ENCODE data around the gene NCOA1. TPM values are rescaled to one million over a fixed set of nuclear protein-coding genes. Genes with fewer than 3 reads are reported as not detected.

The NCOA1 gene
- total RNA-seq, 2 donors from 2014 or later = 44.2 to 47.1 TPM

GRCh38 chr2:24724111-24724775 is 233.2 kb downstream of the NCOA1 start:
- Mint-ChIP-seq H3K4me1 (peaks cover 12% of the 10 kb centered on the region), H3K36me3 (ENCODE audit: low read depth) (peaks cover 4% of the 10 kb centered on the region), H3K27ac (no peak overlapping the region), H3K4me3 (no peak overlapping the region), H3K27me3 (no peaks in the 10 kb centered on the region)
- no peak for DNase-seq
- no peak for ATAC-seq
- no peaks in the 10 kb centered on the region for H3K9me3 ChIP-seq (ENCODE audit: control insufficient read depth, low read length, poor library complexity, severe bottlenecking)

- no peak for ATAC-seq
- H3K36me3 Mint-ChIP-seq (ENCODE audit: low read depth) = peaks cover 4% of the 10 kb centered on the region
These were observed 234.9 kb downstream of the NCOA1 start for GRCh38 chr2:24725956-24726355.

GRCh38 chr2:24730481-24730880 is 239.4 kb downstream of the NCOA1 start:
- H3K4me1 Mint-ChIP-seq = no peaks in the 10 kb centered on the region
- DNase-seq = no peak
- no peaks in the 10 kb centered on the region for H3K27me3 Mint-ChIP-seq
- H3K36me3 Mint-ChIP-seq (ENCODE audit: low read depth) = peaks cover 4% of the 10 kb centered on the region
- no peak overlapping the region for H3K4me3 Mint-ChIP-seq
- no peak for ATAC-seq
- no peak overlapping the region for H3K27ac Mint-ChIP-seq
- H3K9me3 ChIP-seq (ENCODE audit: control insufficient read depth, low read length, poor library complexity, severe bottlenecking) = no peaks in the 10 kb centered on the region

More at GRCh38 chr2:24725956-24726355, 234.9 kb downstream of the NCOA1 start:
- Mint-ChIP-seq H3K4me1 (peaks cover 6% of the 10 kb centered on the region), H3K27me3 (no peaks in the 10 kb centered on the region), H3K27ac (no peak overlapping the region), H3K4me3 (no peak overlapping the region)
- H3K9me3 ChIP-seq (ENCODE audit: control insufficient read depth, low read length, poor library complexity, severe bottlenecking) = no peaks in the 10 kb centered on the region
- DNase-seq = no peak

DNA sequence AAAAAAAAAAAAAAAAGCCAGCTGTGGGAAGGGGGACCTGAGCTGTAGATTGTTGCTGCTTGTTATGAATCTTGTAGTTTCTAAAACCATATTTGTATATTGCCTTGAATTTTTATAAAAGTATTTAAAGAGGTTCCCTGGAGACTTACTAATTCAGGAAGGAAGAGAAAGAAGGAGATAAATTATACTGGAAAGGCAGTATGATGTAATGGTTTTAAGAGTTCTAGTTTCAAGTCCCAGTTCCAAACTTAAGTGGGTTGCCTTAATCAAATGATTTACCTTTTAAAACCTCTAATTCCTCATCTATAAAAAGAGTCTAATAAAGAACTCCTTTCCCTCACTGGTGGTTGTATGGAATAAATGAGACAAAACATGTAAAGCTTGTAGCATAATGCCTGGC is 240.0 kb downstream of the NCOA1 start:
- peaks cover 4% of the 10 kb centered on the region for H3K36me3 Mint-ChIP-seq (ENCODE audit: low read depth)
- no peaks in the 10 kb centered on the region for H3K27me3 Mint-ChIP-seq
- ATAC-seq (no peak), DNase-seq (no peak)
- no peaks in the 10 kb centered on the region for H3K9me3 ChIP-seq (ENCODE audit: control insufficient read depth, low read length, poor library complexity, severe bottlenecking)
- no peaks in the 10 kb centered on the region for H3K4me1 Mint-ChIP-seq
- no peak overlapping the region for H3K4me3 Mint-ChIP-seq
- no peak overlapping the region for H3K27ac Mint-ChIP-seq

DNA sequence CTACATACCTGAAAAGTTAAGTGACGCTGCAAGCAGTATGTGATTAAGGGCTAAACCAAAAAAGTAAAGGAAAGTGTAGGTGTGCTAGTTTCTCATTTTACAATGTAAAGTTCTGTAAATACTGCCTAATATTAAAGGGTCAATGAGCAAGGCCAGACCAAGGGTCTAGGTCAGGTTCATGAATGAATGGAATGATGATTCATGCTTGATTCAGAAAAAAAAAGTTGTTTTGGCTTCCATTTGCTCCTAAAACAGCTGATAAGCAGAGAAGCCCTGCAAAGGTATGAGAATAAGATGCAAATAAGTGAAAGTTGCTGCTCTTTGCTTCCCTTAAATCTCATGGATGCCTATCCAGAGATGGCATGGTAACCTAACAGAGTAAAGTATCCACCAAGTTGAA is 240.9 kb downstream of the NCOA1 start:
- no peaks in the 10 kb centered on the region for H3K27me3 Mint-ChIP-seq
- DNase-seq (no peak), ATAC-seq (no peak)
- H3K9me3 ChIP-seq (ENCODE audit: control insufficient read depth, low read length, poor library complexity, severe bottlenecking) = no peaks in the 10 kb centered on the region
- H3K27ac Mint-ChIP-seq = no peak overlapping the region
- H3K4me3 Mint-ChIP-seq = no peak overlapping the region
- peaks cover 2% of the 10 kb centered on the region for H3K36me3 Mint-ChIP-seq (ENCODE audit: low read depth)
- no peaks in the 10 kb centered on the region for H3K4me1 Mint-ChIP-seq

DNA sequence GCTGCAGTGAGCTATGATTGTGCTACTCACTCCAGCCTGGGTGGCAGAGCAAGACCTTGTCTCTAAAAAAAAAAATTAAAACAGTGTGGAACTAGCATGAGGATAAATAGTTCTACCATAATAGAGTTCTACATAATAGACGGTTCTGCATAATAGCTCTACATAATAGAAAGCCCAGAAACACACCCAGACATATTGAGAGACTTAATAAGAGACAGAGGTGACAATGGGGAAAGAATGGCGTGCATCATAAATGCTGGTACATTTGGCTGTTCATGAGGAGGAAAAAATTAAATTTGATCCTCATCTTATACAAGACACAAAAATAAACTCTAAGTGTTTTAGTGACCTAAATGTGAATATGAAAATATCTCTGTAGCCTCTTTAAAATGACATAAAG is 243.7 kb downstream of the NCOA1 start:
- H3K27me3 Mint-ChIP-seq = no peaks in the 10 kb centered on the region
- no peaks in the 10 kb centered on the region for H3K9me3 ChIP-seq (ENCODE audit: control insufficient read depth, low read length, poor library complexity, severe bottlenecking)
- H3K4me3 Mint-ChIP-seq = no peak overlapping the region
- no peaks in the 10 kb centered on the region for H3K36me3 Mint-ChIP-seq (ENCODE audit: low read depth)
- H3K27ac Mint-ChIP-seq = no peak overlapping the region
- no peak for ATAC-seq
- peaks cover 2% of the 10 kb centered on the region for H3K4me1 Mint-ChIP-seq
- DNase-seq = no peak

GRCh38 chr2:24739354-24740025 is 248.4 kb downstream of the NCOA1 start:
- Mint-ChIP-seq H3K4me1 (peaks cover 5% of the 10 kb centered on the region), H3K27me3 (no peaks in the 10 kb centered on the region), H3K4me3 (no peak overlapping the region), H3K36me3 (ENCODE audit: low read depth) (no peaks in the 10 kb centered on the region), H3K27ac (no peak overlapping the region)
- ATAC-seq (no peak), DNase-seq (no peak)
- H3K9me3 ChIP-seq (ENCODE audit: control insufficient read depth, low read length, poor library complexity, severe bottlenecking) = no peaks in the 10 kb centered on the region

- Mint-ChIP-seq H3K27ac (no peak overlapping the region), H3K36me3 (ENCODE audit: low read depth) (no peaks in the 10 kb centered on the region), H3K27me3 (no peaks in the 10 kb centered on the region), H3K4me3 (no peak overlapping the region), H3K4me1 (peaks cover 5% of the 10 kb centered on the region)
- no peak for ATAC-seq
- DNase-seq = no peak
- H3K9me3 ChIP-seq (ENCODE audit: control insufficient read depth, low read length, poor library complexity, severe bottlenecking) = no peaks in the 10 kb centered on the region
These were observed 249.1 kb downstream of the NCOA1 start for GRCh38 chr2:24740142-24740541.

GRCh38 chr2:24742730-24743129 is 251.7 kb downstream of the NCOA1 start:
- H3K27ac Mint-ChIP-seq = peak overlapping the region; percentile 53
- no peak overlapping the region for H3K4me3 Mint-ChIP-seq

DNA sequence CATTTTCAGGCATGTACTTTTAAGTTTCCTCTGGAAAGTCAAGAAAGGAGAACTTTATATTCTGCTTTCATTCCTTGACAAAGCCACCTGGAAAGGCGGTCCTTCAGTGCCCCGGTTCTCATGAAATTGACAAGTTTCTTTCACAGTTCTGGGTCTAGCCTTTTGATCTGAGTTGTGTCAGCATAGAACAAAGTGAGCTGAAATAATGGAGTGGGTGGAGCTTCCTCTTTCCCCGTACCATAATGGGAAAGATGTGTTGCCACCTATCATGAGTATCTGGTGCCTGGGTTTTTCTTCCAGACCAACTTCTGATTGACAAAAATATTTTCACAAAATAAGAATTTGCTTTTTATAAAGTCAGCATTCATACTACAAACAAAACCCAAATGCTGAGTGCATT is 252.9 kb downstream of the NCOA1 start:
- ATAC-seq (no peak), DNase-seq (no peak)
- Mint-ChIP-seq H3K36me3 (ENCODE audit: low read depth) (peaks cover 5% of the 10 kb centered on the region), H3K27ac (no peak overlapping the region), H3K27me3 (no peaks in the 10 kb centered on the region), H3K4me3 (no peak overlapping the region), H3K4me1 (peaks cover 8% of the 10 kb centered on the region)
- H3K9me3 ChIP-seq (ENCODE audit: control insufficient read depth, low read length, poor library complexity, severe bottlenecking) = no peaks in the 10 kb centered on the region

More at GRCh38 chr2:24742730-24743129, 251.7 kb downstream of the NCOA1 start:
- Mint-ChIP-seq H3K4me1 (peaks cover 8% of the 10 kb centered on the region), H3K36me3 (ENCODE audit: low read depth) (peaks cover 5% of the 10 kb centered on the region), H3K27me3 (no peaks in the 10 kb centered on the region)
- DNase-seq (no peak), ATAC-seq (no peak)
- no peaks in the 10 kb centered on the region for H3K9me3 ChIP-seq (ENCODE audit: control insufficient read depth, low read length, poor library complexity, severe bottlenecking)

GRCh38 chr2:24744356-24744755 is 253.3 kb downstream of the NCOA1 start:
- peaks cover 5% of the 10 kb centered on the region for H3K36me3 Mint-ChIP-seq (ENCODE audit: low read depth)
- no peak for DNase-seq
- H3K27me3 Mint-ChIP-seq = no peaks in the 10 kb centered on the region
- no peak overlapping the region for H3K4me3 Mint-ChIP-seq
- ATAC-seq = no peak
- peaks cover 11% of the 10 kb centered on the region for H3K4me1 Mint-ChIP-seq
- no peaks in the 10 kb centered on the region for H3K9me3 ChIP-seq (ENCODE audit: control insufficient read depth, low read length, poor library complexity, severe bottlenecking)
- no peak overlapping the region for H3K27ac Mint-ChIP-seq

DNA sequence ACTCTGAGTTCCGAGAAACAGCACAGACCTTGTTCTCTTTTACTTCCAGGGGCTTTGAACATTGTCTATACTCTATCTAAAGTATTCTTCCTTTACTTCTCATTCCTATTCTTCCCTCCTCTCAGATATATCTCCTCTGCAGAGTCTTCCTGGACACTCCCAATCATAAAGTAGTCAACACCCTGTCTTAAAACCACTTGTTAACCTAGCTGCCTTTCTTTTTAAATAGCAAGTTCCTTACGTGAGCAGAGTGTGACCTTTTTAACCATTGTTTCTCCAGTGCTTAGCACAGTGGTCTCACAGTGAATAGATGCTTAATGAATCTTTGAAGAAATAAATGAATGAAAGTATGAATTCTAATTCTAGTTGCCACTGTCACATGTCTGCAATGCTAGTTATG is 254.8 kb downstream of the NCOA1 start:
- ATAC-seq = no peak
- no peak for DNase-seq
- Mint-ChIP-seq H3K27me3 (no peaks in the 10 kb centered on the region), H3K4me3 (peak overlapping the region; percentile 37), H3K36me3 (ENCODE audit: low read depth) (peaks cover 7% of the 10 kb centered on the region), H3K4me1 (peaks cover 11% of the 10 kb centered on the region), H3K27ac (peak overlapping the region; percentile 21)
- no peaks in the 10 kb centered on the region for H3K9me3 ChIP-seq (ENCODE audit: control insufficient read depth, low read length, poor library complexity, severe bottlenecking)

DNA sequence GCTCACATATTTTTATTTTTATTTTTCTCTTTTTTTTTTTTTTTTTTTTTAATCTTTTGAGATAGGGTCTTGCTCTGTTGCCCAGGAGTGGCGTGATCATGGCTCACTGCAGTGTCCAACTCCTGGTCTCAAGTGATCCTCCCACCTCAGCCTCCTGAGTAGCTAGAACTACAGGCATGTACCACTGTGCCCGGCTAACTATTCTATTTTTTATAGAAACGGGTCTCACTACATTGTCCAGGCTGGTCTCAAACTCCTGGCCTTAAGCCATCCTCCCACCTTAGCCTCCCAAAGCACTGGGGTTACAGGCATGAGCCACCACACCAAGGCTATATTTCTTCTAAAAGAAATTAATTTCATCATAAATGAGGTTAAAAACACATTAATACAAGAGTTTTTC is 256.2 kb downstream of the NCOA1 start:
- DNase-seq (no peak), ATAC-seq (no peak)
- peaks cover 11% of the 10 kb centered on the region for H3K4me1 Mint-ChIP-seq
- no peaks in the 10 kb centered on the region for H3K9me3 ChIP-seq (ENCODE audit: control insufficient read depth, low read length, poor library complexity, severe bottlenecking)
- H3K27me3 Mint-ChIP-seq = no peaks in the 10 kb centered on the region
- H3K4me3 Mint-ChIP-seq = no peak overlapping the region
- H3K36me3 Mint-ChIP-seq (ENCODE audit: low read depth) = peaks cover 7% of the 10 kb centered on the region
- H3K27ac Mint-ChIP-seq = no peak overlapping the region
